GM19467 (cell line): ENCODE data around the gene TMEM17.

ENCODE experiments used
- ATAC-seq: cut with Tn5 transposase; IDR thresholded peaks from one replicate; pipeline ENCODE4 v1.9.1; 2021; ENCODE audit warnings: mild to moderate bottlenecking, moderate library complexity; ENCODE audit not compliant: unreplicated experiment

Gene TMEM17

GRCh38 chr2:62458206-62458641, 47.8 kb downstream of the TMEM17 start:
- no peak for ATAC-seq

GRCh38 chr2:62457556-62457955, 48.4 kb downstream of the TMEM17 start:
- ATAC-seq, result no peak

- ATAC-seq, result peak; percentile 90
Observed at GRCh38 chr2:62456721-62457539, 49.1 kb downstream of the TMEM17 start.

GRCh38 chr2:62455957-62456692, 49.9 kb downstream of the TMEM17 start:
- no peak for ATAC-seq

GRCh38 chr2:62453955-62454354, 52.0 kb downstream of the TMEM17 start:
- no peak for ATAC-seq

- ATAC-seq, result no peak
Observed at GRCh38 chr2:62452701-62453454, 53.1 kb downstream of the TMEM17 start.

GRCh38 chr2:62450716-62451191, 55.2 kb downstream of the TMEM17 start:
- ATAC-seq, result no peak
